Measurements from ENCODE around the gene IRF8.
"Not testable (repeated sequence)": the region's sequence is repeated elsewhere in the genome, so short reads cannot be mapped to it uniquely, and the experiment has no call there.

IRF8 gene

GRCh38 chr16:85868495-85868894, 30.5 kb upstream of the IRF8 start:
- no peak overlapping the region for H3K4me3 ChIP-seq (ENCODE audit: low read depth, low read length)
- TF ChIP-seq CTCF (IDR thresholded peaks at IDR 0.05; ENCODE audit: borderline replicate concordance, insufficient read depth, low read depth, low read length): no peak

- TF ChIP-seq CTCF (IDR thresholded peaks at IDR 0.05; ENCODE audit: borderline replicate concordance, insufficient read depth, low read depth, low read length): no peak
- no peak overlapping the region for H3K4me3 ChIP-seq (ENCODE audit: low read depth, low read length)
These were observed 29.8 kb upstream of the IRF8 start for GRCh38 chr16:85869206-85869605.

- no peak overlapping the region for H3K4me3 ChIP-seq (ENCODE audit: low read depth, low read length)
- TF ChIP-seq CTCF (IDR thresholded peaks at IDR 0.05; ENCODE audit: borderline replicate concordance, insufficient read depth, low read depth, low read length): no peak
These were observed 29.0 kb upstream of the IRF8 start for GRCh38 chr16:85869785-85870558.

- H3K4me3 ChIP-seq (ENCODE audit: low read depth, low read length): no peak overlapping the region
- no peak for TF ChIP-seq CTCF (IDR thresholded peaks at IDR 0.05; ENCODE audit: borderline replicate concordance, insufficient read depth, low read depth, low read length)
These were observed 27.2 kb upstream of the IRF8 start for GRCh38 chr16:85871756-85872155.

GRCh38 chr16:85872734-85873133, 26.2 kb upstream of the IRF8 start:
- no peak overlapping the region for H3K4me3 ChIP-seq (ENCODE audit: low read depth, low read length)
- TF ChIP-seq CTCF (IDR thresholded peaks at IDR 0.05; ENCODE audit: borderline replicate concordance, insufficient read depth, low read depth, low read length): no peak

GRCh38 chr16:85873153-85873552, 25.8 kb upstream of the IRF8 start:
- TF ChIP-seq CTCF (IDR thresholded peaks at IDR 0.05; ENCODE audit: borderline replicate concordance, insufficient read depth, low read depth, low read length): no peak
- H3K4me3 ChIP-seq (ENCODE audit: low read depth, low read length): no peak overlapping the region

GRCh38 chr16:85874031-85874430, 24.9 kb upstream of the IRF8 start:
- H3K4me3 ChIP-seq (ENCODE audit: low read depth, low read length): not testable (repeated sequence)

Data from GM12875 (cell line).